ENCODE data around the gene ZNF124. TPM values are rescaled to one million over a fixed set of nuclear protein-coding genes. Genes with fewer than 3 reads are reported as not detected.

The ZNF124 gene
- total and polyA plus RNA-seq, 2 of the 13 experiments (the other 11 are each of a cell fraction or from before 2014, with no cell fraction given): 9.7 to 134 TPM

- ChIA-PET POLR2A (no interaction called here), CTCF (ENCODE audit: low intra/inter-chr PET ratio, low total read pairs) (no interaction called here)
- Histone ChIP-seq H3K79me2 (ENCODE audit: insufficient read depth, low read length) (no peaks in the 10 kb centered on the region), H3K27me3 (ENCODE audit: control insufficient read depth in 1 of 2, insufficient read depth in 2 of 2, low read length in 2 of 2) (peaks cover 0 to 10% of the 10 kb centered on the region in 2 experiments; a peak in 1 of 5 replicates), H3K9me3 (ENCODE audit: low read length) (no peaks in the 10 kb centered on the region), H3K36me3 (replicated peaks in 1 of 2; ENCODE audit: control insufficient read depth in 1 of 2, insufficient read depth in 2 of 2, low read length in 2 of 2) (no peaks in the 10 kb centered on the region), H3K4me3 (replicated peaks in 1 of 3; ENCODE audit: insufficient read depth in 1 of 3, low read depth in 2 of 3, low read length in 3 of 3) (no peak overlapping the region), H4K20me1 (ENCODE audit: insufficient read depth, low read length) (no peaks in the 10 kb centered on the region), H2AFZ (ENCODE audit: low read length) (no peak overlapping the region), H3K4me2 (ENCODE audit: low read depth, low read length) (no peak overlapping the region), H3K4me1 (ENCODE audit: insufficient read depth, low read length) (peaks cover 12% of the 10 kb centered on the region), H3K9ac (ENCODE audit: insufficient read depth, low read depth, low read length) (no peak overlapping the region), H3K27ac (ENCODE audit: extremely low read length, insufficient read depth, low read length) (no peak overlapping the region)
- intact Hi-C loops (cut with micrococcal nuclease; ENCODE audit: unreplicated experiment) (no loop called here), in situ Hi-C loops (cut with HindIII; ENCODE audit: extremely low pct_ligation_motif_present, low pct_unique_long_range_greater_than_20kb) (no loop called here)
- WGBS (ENCODE audit: low lambda C conversion rate): 19% methylated on average over 3 of the region's 3 CpGs
- ATAC-seq (no peak), FAIRE-seq (no peak), DNase-seq (ENCODE audit: low spot score) (no peak)
- BruUV-seq (replicated peaks): no TSS peak
- TF ChIP-seq RARG (CRISPR knock-in tag; IDR thresholded peaks at IDR 0.05; ENCODE audit: low read depth): no peak
- TF ChIP-seq HNRNPH1 (optimal IDR thresholded peaks at IDR 0.05; ENCODE audit: low read depth, low read length): no peak
- no peak for TF ChIP-seq ZNF724P (CRISPR knock-in tag; IDR thresholded peaks at IDR 0.05; ENCODE audit: borderline replicate concordance)
- TF ChIP-seq GRHL1 (CRISPR knock-in tag; conservative IDR thresholded peaks at IDR 0.05): no peak
- TF ChIP-seq ATF5 (CRISPR knock-in tag; IDR thresholded peaks at IDR 0.05; ENCODE audit: low read depth): no peak
- no peak for TF ChIP-seq MYC (CRISPR knock-in tag; IDR thresholded peaks at IDR 0.05; ENCODE audit: borderline replicate concordance)
- TF ChIP-seq RFXANK (CRISPR knock-in tag; IDR thresholded peaks at IDR 0.05): no peak
- no peak for TF ChIP-seq ZNF784 (CRISPR knock-in tag; IDR thresholded peaks at IDR 0.05; ENCODE audit: borderline replicate concordance)
- TF ChIP-seq ZNF619 (CRISPR knock-in tag; IDR thresholded peaks at IDR 0.05): no peak
- TF ChIP-seq PHF20 (CRISPR knock-in tag; IDR thresholded peaks at IDR 0.05): no peak
- TF ChIP-seq SIN3A (IDR thresholded peaks at IDR 0.05; ENCODE audit: borderline replicate concordance, low read depth, low read length): no peak
- no peak for TF ChIP-seq SRSF4 (IDR thresholded peaks at IDR 0.05; ENCODE audit: low read depth, low read length, poor library complexity, severe bottlenecking)
- TF ChIP-seq SOX6 (IDR thresholded peaks at IDR 0.05): no peak
- TF ChIP-seq SOX6 (CRISPR knock-in tag; IDR thresholded peaks at IDR 0.05): no peak
- TF ChIP-seq ZNF605 (CRISPR knock-in tag; IDR thresholded peaks at IDR 0.05): no peak
- no peak for TF ChIP-seq KDM2A (CRISPR knock-in tag; IDR thresholded peaks at IDR 0.05; ENCODE audit: borderline replicate concordance, low read depth)
- no peak for TF ChIP-seq E2F1 (CRISPR knock-in tag; IDR thresholded peaks at IDR 0.05)
- TF ChIP-seq HNRNPK (IDR thresholded peaks at IDR 0.05; ENCODE audit: low read depth, low read length, poor library complexity, severe bottlenecking): no peak
- no peak for TF ChIP-seq ZBTB21 (CRISPR knock-in tag; IDR thresholded peaks at IDR 0.05)
- no peak for TF ChIP-seq ZBTB2 (CRISPR knock-in tag; IDR thresholded peaks at IDR 0.05; ENCODE audit: low read depth)
These were observed 44.4 kb upstream of the ZNF124 start for GRCh38 chr1:247216261-247216660.

All from HepG2 (cell line).